H1 (cell line): Measurements from ENCODE around the gene RBM47. TPM values are rescaled to one million over a fixed set of nuclear protein-coding genes. Genes with fewer than 3 reads are reported as not detected.

Experiments used
- FOSL1 ChIP-seq: IDR thresholded peaks from 2 replicates; pipeline ENCODE4 v1.6.1; 2011; ENCODE audit warnings: mild to moderate bottlenecking, low read depth, low read length, moderate library complexity; ENCODE audit not compliant: insufficient read depth
- HDAC2 ChIP-seq, 2 experiments: fragments of 300-600 bp in 1 of 2; sonication (generic) in 1 of 2; IDR thresholded peaks; 2 replicates each; pipeline ENCODE4 v1.6.1; 2011 to 2012; ENCODE audit warnings: low read depth in 2 of 2, low read length in 2 of 2, mild to moderate bottlenecking in 2 of 2, moderate library complexity in 2 of 2, borderline replicate concordance in 1 of 2, inconsistent platforms in 1 of 2
- JUN ChIP-seq: IDR thresholded peaks from 2 replicates; pipeline ENCODE4 v1.6.1; 2011; ENCODE audit warnings: low read depth, mild to moderate bottlenecking, improper control_type of control experiment, low read length
- POU5F1 ChIP-seq: IDR thresholded peaks from 2 replicates; pipeline ENCODE4 v1.6.1; 2011; ENCODE audit warnings: low read depth, mild to moderate bottlenecking, low read length, moderate library complexity
- RBBP5 ChIP-seq: IDR thresholded peaks from 2 replicates; pipeline ENCODE4 v1.7.1; 2012; ENCODE audit warnings: low read depth, mild to moderate bottlenecking, inconsistent platforms, low read length, moderate library complexity, borderline replicate concordance
- SIN3A ChIP-seq, 2 experiments: IDR thresholded peaks in 1 of 2; conservative IDR thresholded peaks in 1 of 2; 2 replicates each; pipeline ENCODE4 v1.6.1; 2011 to 2012; ENCODE audit warnings: low read length in 2 of 2, improper control_type of control experiment in 1 of 2, low read depth in 1 of 2, mild to moderate bottlenecking in 1 of 2
- SIRT6 ChIP-seq: IDR thresholded peaks from one replicate; pipeline ENCODE4 v1.7.1; 2012; ENCODE audit warnings: low read length, inconsistent platforms
- SIX5 ChIP-seq: IDR thresholded peaks from 2 replicates; pipeline ENCODE4 v1.6.1; 2011; ENCODE audit warnings: mild to moderate bottlenecking, low read depth, low read length
- SUZ12 ChIP-seq: fragments of 200-600 bp; sonication (generic); IDR thresholded peaks from 2 replicates; pipeline ENCODE4 v1.6.1; 2012; ENCODE audit warnings: mild to moderate bottlenecking, inconsistent platforms, low read length, moderate library complexity, mixed read lengths
- polyA plus RNA-seq, 7 experiments: library from polyadenylated mRNA; depleted of rRNA in 3 of 7; stranded (reverse) in 5 of 7; unstranded in 2 of 7; fragments of >200 nt in 5 of 7; fragments of 200-250 nt in 2 of 7; gene quantifications; 1 replicate in 5 of 7; 2 replicates in 1 of 7; 4 replicates in 1 of 7; pipeline versions ENCODE4 v1.2.1 to v1.2.3, GENCODE V29; 2011 to 2013; ENCODE audit warnings: missing spikeins in 2 of 7, mixed read lengths in 2 of 7
- total RNA-seq: library from RNA; stranded (reverse); fragmentation: NEBNext Ultra II Directional; extraction: Animal tissue kit (Norgen Biotek cat#: 25700); gene quantifications from 2 replicates; pipeline ENCODE4 v1.2.1, GENCODE V29; 2021
- TF ChIP-seq, protein P1 (sequence below): fragments of 300-600 bp; sonication (generic); IDR thresholded peaks from 2 replicates; pipeline ENCODE4 v1.7.1; 2012; ENCODE audit warnings: low read length, moderate library complexity, mild to moderate bottlenecking, inconsistent platforms; ENCODE audit not compliant: insufficient replicate concordance

Gene RBM47
- total and polyA plus RNA-seq, 2 of the 8 experiments (the other 6 are each of a cell fraction or from before 2014, with no cell fraction given) = 42.8 to 78.9 TPM

DNA sequence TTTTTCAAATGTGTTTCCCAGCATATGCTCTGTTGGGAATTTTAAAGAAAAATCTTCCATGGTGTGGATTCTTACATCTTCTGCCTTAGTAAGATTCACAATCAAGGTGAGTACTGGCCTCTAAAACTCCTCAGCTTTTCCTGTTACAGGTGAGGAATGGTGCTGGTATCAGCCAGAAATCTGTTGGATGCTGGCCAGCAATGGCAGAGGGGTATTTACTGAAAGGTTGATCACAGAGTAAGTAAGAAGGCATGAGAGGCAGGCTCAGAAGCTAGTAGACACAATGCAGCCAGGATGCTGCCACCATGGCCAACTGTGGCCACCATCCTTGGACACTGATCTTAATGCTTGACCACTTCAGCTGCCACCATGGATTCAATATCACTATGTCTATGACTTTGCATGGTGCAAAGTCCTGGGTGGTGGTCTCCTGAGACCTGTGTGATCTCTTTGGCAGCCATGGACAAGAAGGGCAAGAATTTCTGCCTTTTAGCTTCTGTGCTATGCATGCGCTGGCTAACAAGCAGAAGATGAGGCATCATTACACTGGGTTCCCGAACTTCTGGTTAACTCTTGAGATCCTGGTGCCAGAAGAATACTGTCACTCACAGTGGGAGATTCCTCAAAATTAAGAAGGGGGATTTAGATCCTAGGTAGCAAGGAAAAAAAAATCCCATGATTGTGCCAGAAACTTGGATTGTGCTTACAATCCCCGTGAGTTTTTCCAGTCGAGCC lies 234.3 kb downstream of the RBM47 start (continued):
- TF ChIP-seq, protein P1, sequence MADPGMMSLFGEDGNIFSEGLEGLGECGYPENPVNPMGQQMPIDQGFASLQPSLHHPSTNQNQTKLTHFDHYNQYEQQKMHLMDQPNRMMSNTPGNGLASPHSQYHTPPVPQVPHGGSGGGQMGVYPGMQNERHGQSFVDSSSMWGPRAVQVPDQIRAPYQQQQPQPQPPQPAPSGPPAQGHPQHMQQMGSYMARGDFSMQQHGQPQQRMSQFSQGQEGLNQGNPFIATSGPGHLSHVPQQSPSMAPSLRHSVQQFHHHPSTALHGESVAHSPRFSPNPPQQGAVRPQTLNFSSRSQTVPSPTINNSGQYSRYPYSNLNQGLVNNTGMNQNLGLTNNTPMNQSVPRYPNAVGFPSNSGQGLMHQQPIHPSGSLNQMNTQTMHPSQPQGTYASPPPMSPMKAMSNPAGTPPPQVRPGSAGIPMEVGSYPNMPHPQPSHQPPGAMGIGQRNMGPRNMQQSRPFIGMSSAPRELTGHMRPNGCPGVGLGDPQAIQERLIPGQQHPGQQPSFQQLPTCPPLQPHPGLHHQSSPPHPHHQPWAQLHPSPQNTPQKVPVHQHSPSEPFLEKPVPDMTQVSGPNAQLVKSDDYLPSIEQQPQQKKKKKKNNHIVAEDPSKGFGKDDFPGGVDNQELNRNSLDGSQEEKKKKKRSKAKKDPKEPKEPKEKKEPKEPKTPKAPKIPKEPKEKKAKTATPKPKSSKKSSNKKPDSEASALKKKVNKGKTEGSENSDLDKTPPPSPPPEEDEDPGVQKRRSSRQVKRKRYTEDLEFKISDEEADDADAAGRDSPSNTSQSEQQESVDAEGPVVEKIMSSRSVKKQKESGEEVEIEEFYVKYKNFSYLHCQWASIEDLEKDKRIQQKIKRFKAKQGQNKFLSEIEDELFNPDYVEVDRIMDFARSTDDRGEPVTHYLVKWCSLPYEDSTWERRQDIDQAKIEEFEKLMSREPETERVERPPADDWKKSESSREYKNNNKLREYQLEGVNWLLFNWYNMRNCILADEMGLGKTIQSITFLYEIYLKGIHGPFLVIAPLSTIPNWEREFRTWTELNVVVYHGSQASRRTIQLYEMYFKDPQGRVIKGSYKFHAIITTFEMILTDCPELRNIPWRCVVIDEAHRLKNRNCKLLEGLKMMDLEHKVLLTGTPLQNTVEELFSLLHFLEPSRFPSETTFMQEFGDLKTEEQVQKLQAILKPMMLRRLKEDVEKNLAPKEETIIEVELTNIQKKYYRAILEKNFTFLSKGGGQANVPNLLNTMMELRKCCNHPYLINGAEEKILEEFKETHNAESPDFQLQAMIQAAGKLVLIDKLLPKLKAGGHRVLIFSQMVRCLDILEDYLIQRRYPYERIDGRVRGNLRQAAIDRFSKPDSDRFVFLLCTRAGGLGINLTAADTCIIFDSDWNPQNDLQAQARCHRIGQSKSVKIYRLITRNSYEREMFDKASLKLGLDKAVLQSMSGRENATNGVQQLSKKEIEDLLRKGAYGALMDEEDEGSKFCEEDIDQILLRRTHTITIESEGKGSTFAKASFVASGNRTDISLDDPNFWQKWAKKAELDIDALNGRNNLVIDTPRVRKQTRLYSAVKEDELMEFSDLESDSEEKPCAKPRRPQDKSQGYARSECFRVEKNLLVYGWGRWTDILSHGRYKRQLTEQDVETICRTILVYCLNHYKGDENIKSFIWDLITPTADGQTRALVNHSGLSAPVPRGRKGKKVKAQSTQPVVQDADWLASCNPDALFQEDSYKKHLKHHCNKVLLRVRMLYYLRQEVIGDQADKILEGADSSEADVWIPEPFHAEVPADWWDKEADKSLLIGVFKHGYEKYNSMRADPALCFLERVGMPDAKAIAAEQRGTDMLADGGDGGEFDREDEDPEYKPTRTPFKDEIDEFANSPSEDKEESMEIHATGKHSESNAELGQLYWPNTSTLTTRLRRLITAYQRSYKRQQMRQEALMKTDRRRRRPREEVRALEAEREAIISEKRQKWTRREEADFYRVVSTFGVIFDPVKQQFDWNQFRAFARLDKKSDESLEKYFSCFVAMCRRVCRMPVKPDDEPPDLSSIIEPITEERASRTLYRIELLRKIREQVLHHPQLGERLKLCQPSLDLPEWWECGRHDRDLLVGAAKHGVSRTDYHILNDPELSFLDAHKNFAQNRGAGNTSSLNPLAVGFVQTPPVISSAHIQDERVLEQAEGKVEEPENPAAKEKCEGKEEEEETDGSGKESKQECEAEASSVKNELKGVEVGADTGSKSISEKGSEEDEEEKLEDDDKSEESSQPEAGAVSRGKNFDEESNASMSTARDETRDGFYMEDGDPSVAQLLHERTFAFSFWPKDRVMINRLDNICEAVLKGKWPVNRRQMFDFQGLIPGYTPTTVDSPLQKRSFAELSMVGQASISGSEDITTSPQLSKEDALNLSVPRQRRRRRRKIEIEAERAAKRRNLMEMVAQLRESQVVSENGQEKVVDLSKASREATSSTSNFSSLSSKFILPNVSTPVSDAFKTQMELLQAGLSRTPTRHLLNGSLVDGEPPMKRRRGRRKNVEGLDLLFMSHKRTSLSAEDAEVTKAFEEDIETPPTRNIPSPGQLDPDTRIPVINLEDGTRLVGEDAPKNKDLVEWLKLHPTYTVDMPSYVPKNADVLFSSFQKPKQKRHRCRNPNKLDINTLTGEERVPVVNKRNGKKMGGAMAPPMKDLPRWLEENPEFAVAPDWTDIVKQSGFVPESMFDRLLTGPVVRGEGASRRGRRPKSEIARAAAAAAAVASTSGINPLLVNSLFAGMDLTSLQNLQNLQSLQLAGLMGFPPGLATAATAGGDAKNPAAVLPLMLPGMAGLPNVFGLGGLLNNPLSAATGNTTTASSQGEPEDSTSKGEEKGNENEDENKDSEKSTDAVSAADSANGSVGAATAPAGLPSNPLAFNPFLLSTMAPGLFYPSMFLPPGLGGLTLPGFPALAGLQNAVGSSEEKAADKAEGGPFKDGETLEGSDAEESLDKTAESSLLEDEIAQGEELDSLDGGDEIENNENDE = no peak
- TF ChIP-seq HDAC2 (IDR thresholded peaks at IDR 0.05; ENCODE audit: borderline replicate concordance in 1 of 2, low read depth in 2 of 2, low read length in 2 of 2) = no peak
- TF ChIP-seq JUN = no peak
- no peak for TF ChIP-seq RBBP5
- no peak for TF ChIP-seq FOSL1
- TF ChIP-seq SIX5 = no peak
- no peak for TF ChIP-seq SIN3A (conservative IDR thresholded peaks at IDR 0.05 in 1 of 2, IDR thresholded peaks at IDR 0.05 in 1 of 2; ENCODE audit: low read depth in 1 of 2, low read length in 2 of 2)
- TF ChIP-seq POU5F1 = no peak
- TF ChIP-seq SUZ12 = no peak
- TF ChIP-seq SIRT6 = no peak
